K562 treated with DMSO at 1 percent for 48 hours (cell line): ENCODE results near the gene ANKRD30B. TPM values are rescaled to one million over a fixed set of nuclear protein-coding genes. Genes with fewer than 3 reads are reported as not detected.

ENCODE experiments used
- total RNA-seq: library from RNA; unstranded; fragments of 300-600 nt; gene quantifications from 2 replicates; pipeline ENCODE4 v1.2.3, GENCODE V29; 2022; ENCODE audit warnings: low replicate concordance; ENCODE audit errors: extremely low read depth

ANKRD30B gene, protein sequence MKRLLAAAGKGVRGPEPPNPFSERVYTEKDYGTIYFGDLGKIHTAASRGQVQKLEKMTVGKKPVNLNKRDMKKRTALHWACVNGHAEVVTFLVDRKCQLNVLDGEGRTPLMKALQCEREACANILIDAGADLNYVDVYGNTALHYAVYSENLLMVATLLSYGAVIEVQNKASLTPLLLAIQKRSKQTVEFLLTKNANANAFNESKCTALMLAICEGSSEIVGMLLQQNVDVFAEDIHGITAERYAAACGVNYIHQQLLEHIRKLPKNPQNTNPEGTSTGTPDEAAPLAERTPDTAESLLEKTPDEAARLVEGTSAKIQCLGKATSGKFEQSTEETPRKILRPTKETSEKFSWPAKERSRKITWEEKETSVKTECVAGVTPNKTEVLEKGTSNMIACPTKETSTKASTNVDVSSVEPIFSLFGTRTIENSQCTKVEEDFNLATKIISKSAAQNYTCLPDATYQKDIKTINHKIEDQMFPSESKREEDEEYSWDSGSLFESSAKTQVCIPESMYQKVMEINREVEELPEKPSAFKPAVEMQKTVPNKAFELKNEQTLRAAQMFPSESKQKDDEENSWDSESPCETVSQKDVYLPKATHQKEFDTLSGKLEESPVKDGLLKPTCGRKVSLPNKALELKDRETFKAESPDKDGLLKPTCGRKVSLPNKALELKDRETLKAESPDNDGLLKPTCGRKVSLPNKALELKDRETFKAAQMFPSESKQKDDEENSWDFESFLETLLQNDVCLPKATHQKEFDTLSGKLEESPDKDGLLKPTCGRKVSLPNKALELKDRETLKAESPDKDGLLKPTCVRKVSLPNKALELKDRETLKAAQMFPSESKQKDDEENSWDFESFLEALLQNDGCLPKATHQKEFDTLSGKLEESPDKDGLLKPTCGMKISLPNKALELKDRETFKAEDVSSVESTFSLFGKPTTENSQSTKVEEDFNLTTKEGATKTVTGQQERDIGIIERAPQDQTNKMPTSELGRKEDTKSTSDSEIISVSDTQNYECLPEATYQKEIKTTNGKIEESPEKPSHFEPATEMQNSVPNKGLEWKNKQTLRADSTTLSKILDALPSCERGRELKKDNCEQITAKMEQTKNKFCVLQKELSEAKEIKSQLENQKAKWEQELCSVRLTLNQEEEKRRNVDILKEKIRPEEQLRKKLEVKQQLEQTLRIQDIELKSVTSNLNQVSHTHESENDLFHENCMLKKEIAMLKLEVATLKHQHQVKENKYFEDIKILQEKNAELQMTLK (N-terminal part only)
- not detected in 2 replicates for total RNA-seq

DNA sequence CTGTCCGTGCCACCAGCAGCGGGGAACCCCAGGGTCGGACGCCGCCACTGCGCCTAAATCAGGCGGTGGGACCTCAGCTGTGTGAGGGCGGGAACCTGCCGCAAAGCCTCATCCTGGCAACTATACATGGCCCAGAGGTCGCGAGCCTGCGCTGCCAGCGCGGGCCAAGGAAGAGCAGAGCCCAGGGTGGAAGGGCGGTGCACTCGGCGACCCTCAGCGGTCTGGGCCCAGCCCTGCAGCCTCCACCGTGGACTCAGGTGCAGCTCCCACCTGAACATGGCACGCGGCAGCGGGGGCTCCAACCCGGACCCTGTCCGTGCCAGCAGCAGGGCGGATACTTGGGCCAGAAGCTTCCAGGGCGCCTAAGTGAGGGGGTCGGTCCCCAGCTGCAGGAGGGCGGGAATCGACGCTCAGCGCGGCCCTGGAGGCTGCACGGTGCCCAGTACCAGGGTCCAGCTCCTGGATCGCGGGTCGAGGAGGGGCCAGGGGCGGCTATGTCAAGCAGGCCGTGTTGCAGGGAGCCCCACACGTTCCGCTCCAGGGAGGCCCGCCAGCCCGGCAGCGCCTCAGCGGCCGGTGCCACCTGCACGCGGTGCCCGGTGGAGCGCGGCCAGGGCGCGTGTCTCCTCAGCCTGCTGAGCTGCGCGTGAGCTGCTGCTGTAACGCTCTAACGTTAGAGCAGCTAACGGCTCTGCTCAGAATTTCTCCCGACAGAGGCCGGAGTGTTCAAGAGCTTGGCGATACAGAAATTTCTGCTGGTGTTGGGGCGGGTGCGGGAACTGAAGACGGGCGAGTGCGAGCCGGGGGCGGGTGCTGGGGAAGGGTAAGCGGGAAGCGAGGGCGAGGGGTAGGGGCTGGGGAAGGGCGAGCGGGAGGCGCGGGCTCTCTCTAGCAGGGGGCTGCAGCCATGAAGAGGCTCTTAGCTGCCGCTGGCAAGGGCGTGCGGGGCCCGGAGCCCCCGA is at the start of gene ANKRD30B:
Gene ANKRD30B (plus strand): TSS at position 660 of the 962 bp plus-strand sequence. CDS start 248 bp downstream, at position 908.

Other genes starting within 250 kb of the ANKRD30B start
- gene POTEC, start 204.6 kb upstream of the ANKRD30B start, total RNA-seq, result not detected in 2 replicates